HG03520 (cell line): ENCODE results near the gene CCR1.
"Not testable (repeated sequence)": the region's sequence is repeated elsewhere in the genome, so short reads cannot be mapped to it uniquely, and the experiment has no call there.

ENCODE experiments used
- ATAC-seq: cut with Tn5 transposase; IDR thresholded peaks from one replicate; pipeline ENCODE4 v1.9.1; 2021; ENCODE audit warnings: mild to moderate bottlenecking, moderate library complexity; ENCODE audit not compliant: unreplicated experiment

The CCR1 gene

GRCh38 chr3:46213201-46213600, 5.1 kb upstream of the CCR1 start:
- ATAC-seq, result no peak

DNA sequence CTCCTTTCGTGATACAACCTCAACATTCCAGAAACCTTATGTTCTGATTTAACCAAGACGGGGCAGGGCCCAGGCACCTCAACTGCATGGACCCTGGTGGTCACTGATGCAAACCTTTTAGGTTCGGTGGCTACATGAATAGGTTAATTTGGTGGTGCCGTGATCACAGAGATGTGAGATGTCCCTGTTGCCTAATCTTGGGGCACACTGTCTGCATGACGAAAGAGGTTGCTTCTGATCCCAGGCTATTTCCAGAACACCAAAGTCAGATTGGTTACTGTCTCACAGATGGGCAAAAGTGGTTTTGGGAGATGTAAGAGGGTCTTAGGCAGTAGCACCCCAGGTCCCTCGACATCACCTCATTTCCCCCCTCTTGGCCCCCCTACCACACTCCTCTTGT, 4.0 kb upstream of the CCR1 start:
- no peak for ATAC-seq

DNA sequence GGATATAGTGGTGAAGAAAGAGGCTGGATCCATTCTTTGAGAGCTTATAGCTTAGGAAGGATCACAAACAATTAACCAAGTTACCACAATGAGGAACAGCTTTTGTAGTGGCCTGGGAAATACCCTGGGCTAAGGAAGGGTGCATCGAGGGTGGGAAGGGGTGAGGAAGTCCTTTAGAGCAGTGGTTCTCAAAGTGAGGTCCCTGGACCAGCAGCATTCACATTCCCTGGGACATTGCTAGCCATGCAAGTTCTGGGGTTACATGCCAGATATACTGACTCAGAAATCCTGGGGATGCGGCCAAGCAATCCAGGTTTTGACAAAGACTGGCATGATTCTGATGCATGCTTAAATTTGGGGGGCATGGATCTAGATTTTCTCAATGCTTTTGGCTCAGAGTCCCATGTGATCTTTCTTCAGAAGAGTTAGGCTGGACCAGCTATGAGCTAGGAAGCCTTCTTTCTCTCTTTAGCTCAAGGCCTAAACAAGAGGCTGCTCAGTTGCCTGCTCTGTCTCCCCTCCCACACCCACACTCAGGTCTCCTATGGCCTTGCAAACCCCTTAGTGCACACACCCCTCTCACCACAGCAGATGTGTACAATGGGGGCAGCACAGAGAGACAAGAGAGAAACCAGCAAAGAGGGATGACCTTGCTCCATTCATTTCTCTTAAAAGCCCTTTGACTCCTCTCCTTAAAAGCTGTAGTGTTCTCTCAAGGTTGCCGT, 1.8 kb upstream of the CCR1 start:
- ATAC-seq, result no peak

DNA sequence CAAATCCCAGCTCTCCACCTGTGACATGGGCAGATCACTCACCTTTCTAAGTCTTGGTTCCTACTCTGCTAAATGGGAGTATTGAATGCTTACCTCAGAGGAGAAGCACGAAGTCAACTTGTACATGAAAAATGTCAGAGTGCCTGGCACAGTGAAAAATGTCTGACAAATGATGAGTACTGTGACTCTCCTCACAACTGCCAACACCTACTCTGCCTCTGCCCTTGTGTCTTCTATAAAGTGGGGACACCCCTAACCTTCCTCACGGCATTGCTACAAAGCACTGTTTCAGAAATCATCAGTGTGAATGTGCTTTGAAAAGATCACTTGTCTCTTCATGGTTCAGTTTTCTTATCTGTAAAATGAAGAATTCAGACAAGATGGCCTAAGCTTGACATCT, 940 bp upstream of the CCR1 start:
- no peak for ATAC-seq

DNA sequence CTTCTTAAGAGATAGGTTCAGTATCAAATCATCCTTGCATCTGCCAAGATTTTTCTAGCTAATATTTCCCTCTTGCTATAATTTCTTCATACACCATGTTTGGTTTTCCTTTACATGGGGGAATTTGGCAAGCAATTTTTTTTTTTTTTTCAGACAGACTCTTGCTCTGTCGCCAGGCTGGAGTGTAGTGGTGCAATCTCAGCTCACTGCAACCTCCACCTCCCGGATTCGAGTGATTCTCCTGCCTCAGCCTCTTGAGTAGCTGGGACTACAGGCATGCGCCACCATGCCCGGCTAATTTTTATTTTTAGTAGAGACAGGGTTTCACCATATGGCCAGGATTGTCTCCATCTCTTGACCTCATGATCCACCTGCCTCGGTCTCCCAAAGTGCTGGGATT, 599 bp downstream of the CCR1 start:
- ATAC-seq, result not testable (repeated sequence)

- no peak for ATAC-seq
Measured at GRCh38 chr3:46206282-46207015, 1.7 kb downstream of the CCR1 start.

DNA sequence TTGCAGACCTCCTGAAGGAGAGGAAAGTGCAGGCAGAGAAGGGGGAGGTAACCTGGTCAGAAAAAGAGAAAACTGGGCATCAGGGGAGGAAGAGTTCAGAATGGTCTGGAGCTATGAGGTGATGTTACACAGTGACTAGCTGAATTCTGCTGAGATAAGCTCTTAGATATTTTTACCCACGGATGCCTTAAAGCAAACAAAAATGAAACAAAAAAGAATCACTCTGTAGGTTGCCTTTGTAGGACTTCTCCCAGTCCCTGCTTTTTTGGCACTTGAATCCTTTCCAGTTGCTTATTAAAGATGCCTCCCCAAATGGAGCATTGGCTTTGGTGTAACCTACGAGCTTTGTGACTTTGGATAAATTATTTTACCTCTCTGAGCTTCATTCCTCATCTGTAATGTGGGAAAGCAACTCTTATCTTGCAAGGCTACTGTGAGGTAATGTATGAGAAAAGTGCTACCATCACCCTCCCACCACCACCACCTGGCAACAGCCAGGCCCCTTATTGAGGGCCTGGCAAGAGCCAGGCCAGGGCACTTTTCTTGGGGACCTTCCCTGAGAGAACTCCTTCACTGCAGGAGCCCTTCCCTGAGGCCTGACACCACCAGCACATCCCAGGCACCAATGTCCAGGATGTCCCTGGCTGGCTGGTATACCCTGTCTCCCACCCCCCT, 2.7 kb downstream of the CCR1 start:
- no peak for ATAC-seq

- ATAC-seq, result no peak
Measured at GRCh38 chr3:46203681-46204080, 4.4 kb downstream of the CCR1 start.

DNA sequence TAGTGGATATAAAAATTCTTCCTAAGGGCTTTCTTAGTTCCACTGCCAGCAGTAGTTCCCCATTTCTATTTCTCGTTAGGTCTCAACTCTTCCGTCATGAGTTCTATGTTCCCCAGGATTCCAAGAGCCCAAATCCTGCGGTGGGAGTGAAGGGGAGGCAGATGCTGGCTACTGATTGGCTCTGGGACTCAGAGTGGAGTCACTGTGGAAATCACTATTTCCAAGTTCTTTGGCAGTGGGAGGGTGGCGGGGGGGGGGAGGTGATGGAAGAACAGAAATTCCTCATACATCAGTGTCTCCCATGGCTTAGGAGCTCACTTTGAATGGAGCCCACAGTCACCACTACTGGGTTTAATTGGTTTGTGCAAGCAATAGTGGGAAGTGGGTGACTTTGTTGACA, 5.6 kb downstream of the CCR1 start:
- no peak for ATAC-seq

DNA sequence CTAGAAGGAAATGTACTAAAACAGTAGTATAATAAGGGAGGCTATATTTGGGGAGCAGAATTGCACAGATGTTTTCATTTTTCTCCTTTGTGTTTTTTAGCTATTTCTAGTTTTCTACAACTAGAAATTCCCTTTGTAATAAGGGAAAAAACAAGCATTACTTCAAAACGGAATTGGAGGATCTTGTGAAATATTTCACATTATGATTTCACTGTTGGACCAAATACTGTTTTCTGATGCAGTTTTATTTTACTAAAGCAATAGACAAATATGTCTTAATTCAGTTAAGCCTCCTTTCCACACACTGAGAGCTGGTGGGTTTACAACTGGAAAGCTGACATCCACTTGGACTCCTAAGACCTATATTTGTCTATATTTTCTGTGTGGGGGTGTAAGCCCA, 7.3 kb downstream of the CCR1 start:
- ATAC-seq, result no peak

GRCh38 chr3:46200211-46200610, 7.9 kb downstream of the CCR1 start:
- no peak for ATAC-seq

DNA sequence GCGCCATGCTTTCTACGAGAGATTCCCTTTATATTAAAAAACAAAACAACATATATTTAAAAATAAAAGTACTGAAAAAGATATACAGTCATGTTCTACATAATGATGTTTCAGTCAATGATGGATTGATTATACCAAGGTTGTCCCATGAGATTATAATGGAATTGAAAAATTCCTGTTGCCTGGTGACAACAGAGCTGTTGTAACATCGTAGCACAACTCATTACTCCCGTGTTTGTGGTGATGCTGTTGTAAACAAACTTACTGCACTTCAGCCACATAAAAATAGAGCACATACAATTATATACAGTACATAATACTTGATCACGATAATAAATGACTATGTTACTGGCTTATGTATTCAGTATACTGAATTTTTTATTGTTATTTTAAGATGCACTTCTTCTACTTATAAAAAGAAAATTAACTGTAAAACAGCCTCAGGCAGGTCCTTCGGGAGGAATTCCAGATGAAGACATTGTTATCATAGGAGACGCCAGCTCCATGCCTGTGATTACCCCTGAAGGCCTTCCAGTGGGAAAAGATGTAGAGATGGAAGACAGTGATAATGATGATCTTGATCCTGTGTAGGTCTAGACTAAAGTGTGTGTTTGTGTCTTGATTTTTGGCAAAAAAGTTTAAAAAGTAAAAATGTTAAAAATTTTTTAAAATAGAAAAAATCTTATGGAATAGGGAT, 11.7 kb downstream of the CCR1 start:
- no peak for ATAC-seq

DNA sequence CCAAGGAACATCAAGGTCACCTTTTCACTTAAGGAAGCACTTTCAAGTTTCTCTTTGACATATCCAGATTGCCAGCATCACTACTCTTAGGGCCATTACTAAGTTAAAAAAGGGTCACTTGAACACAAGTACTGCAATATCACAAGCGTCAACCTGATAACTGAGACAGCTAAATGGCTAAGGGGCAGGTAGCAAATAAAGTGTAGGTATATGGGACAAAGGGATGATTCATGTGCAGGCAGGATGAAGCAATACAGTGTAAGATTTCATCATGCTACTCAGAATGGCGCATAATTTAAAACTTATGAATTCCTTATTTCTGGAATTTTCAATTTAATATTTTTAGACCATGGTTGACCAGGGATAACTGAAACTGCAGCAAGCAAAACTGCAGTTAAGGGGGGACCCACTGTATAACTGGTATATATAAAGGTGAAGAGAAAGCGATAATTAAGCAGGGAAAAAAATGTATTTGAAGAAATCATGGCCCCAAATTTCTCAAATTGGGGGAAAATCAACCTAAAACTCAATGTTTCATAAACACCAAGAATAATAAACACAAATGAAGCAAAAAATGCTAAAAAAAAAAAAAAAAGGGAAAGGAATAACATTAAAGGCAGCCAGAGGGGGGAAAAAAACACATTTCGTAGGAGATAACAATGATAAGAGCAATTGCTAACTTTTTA, 13.1 kb downstream of the CCR1 start:
- ATAC-seq, result no peak

DNA sequence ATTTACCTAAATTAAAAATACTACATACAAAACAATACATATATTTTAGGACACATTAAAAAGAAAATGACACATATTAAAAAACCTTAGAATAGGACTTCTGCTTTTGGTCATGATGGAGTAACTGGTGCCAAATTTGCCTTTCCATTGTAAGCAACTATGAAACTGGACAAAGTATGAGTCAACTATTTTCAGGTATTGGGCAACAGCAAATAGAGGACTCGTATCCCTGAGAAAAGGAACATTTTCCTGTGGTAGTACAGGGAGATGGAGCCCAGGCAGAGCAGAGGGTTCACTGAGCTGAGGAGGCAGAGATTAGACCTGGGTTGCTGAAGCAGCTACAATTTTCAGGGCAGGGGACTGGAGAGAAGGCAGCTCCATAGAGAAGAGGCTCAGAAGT, 14.7 kb downstream of the CCR1 start:
- ATAC-seq, result no peak

DNA sequence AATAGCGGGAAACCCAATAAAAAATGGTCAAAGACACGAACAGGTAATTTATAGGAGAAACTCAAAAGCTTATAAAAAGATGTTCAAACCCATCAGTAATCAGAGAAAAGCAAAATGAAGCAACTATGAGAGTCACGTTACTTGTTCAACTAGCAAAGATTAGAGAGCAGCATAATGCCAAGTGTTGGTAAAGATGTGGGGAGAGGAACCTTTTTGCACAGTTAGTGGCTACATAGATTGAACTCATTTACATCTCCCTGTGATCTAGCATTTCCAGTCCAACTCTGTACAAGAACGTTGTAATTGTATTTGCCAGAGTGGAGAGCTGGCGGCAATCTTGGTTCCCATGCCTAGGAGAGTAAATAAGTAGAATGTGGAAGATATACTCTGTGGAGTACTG, 15.2 kb downstream of the CCR1 start:
- no peak for ATAC-seq

GRCh38 chr3:46191730-46192129, 16.4 kb downstream of the CCR1 start:
- no peak for ATAC-seq

- ATAC-seq, result no peak
Measured at GRCh38 chr3:46188708-46189107, 19.4 kb downstream of the CCR1 start.

GRCh38 chr3:46187876-46188275, 20.2 kb downstream of the CCR1 start:
- no peak for ATAC-seq

- ATAC-seq, result no peak
Measured at GRCh38 chr3:46187341-46187700, 20.8 kb downstream of the CCR1 start.

GRCh38 chr3:46186471-46187340, 21.4 kb downstream of the CCR1 start:
- peak; percentile 66 for ATAC-seq
